NCI-H1436 (cell line): Measurements from ENCODE around the gene TNFSF15.

Experiments
- DNase-seq: peaks from one replicate; lab custom pipeline; 2025; lab: John Stamatoyannopoulos, UW

The TNFSF15 gene

DNA sequence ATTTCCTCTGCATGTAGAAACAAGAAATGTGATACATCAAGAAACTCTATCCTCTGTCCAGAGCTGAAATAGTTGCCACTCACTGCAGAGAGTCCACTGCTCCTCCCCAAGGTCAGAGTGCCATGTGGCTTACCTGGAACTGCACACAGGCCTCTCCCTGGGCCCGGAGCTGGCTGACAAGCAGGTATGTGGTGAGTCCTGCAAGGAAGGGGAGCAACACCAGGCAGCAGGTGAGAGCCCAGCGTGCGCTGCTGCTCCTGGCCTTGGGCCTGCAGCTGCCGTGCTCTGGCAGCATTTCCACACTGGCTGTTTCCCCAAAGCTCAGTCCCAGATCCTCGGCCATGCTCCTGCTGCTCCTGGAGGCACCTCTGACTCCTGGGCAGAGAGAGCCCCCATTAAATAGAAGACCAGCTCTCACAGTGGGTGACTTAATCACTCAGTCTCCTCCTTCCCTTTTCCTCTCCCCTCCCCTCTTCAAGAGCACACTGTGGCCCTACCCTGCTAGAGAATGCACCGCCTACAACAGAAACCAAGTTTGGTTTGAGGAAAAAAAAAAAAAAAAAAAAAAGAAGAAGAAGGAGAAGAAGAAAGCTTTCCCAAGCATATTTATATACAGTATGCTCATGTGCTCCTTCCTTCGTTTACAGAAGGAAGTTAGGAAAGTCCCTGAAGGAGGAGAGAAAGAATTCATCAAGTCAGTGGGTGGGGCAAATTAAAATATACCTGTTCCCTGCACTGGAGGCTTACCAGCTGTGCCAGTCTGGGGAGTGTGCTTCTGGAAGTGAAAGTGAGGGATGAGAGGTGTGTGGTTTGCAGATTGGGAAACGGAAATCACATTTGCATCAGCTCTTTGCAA is at the start of gene TNFSF15:
TNFSF15 (minus strand) TSS at position 370 of the 856 bp plus-strand sequence; CDS start at position 343, 27 bp downstream.
- no peak for DNase-seq

DNA sequence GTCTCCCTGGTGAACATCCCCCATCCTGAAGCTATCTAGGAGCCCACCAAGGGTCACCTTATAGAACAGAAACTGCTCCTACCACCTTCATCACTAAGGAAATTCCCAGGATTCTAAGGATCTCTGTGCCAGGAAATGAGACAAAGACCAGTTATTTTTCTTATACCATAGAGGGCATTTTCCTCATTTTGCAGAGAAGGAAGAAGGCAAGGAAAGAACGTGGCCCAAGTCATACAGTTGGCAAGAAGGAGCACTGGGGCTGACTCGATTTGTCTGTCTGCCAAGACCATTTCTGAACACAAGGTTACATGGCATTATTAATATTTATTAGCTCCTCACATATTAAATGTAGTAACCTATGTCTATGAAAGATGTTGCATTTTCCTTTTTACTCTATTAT is 49.6 kb upstream of the TNFSF15 start:
- no peak for DNase-seq

DNA sequence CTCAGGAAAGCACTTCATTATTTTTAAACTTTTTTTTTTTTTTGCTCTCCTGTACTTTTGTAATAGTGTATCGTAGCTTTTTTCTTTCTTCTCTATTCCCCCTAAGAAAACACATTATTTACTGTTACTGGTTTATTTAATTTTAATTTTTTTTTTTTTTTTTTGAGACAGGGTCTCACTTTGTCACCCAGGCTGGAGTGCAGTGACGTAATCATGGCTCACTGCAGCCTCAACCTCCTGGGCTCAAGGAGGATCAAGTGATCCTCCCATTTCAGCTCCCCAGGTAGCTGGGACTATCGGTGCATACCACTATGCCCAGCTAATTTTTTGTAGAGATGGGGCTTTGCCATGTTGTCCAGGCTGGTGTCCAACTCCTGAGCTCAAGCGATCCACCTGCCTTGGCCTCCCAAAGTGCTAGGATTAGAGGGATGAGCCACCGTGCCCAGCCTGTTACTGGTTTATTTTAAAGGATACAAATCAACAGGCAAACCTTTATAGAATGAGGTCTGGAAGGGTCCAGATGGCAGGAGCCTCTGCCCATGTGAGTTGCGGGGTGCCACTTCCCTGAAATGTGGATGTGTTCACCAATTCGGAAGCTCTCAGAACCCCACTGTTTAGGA is 49.0 kb upstream of the TNFSF15 start:
- DNase-seq = no peak

DNA sequence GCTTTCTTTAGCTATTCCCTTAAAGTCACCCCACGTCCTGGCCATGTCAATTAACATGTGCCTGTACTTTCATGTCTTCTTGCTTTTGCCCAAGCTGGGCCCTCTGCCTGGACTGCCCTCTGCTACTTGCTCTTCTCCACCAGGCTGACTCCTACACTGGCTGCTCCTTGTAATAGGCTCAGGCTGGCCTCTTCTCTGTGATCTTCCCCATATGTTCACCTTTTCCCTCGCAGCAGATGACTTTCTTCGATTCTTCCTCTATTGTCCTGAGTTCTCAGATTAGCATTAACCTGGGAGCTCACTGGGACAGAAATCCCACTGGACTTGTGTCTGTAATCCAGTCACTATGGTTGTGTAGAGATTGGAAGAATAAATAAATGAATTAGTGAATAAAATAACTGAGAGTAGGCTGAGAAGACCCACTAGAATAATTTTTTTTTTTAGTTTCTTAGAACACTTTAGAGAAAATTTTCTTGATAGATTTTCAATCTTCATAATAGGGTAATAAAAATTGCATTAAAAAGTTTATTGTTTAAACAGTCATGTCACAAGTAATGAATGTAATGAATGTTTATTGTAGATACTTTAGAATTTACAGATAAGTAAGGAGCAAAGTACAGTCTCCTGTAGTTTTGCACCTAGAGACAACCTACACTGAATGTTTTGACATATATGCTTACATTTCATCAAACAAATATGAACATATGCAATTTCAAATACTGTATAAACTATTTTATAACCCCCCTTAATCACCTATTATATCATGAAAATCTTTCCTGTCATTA is 47.4 kb upstream of the TNFSF15 start:
- no peak for DNase-seq

DNA sequence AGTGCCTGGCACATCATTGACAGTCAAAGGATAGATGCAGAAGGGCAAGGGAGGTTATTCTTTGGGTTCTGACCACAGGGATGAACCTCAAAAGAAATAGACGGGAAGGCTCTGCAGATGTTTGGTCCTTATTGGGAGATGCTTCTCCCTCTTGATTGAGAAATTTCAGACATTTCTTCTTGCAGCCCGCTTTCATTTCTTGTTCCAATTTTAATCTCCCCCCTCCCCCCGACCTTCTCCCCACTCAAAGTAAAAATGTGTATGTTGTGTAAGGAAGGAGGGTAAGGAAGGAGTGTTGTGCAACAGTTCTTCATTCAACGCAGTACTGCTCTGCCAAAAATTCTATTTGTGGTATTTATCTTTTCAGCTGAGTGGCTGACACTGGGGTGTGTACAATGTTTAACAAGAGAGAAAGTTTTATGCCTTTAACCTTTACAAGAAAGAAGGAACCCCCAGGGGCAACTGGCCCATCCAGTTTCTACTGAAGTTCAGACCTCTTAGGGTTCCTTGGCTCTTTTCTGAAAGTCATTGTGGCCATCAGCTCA is 46.3 kb upstream of the TNFSF15 start:
- no peak for DNase-seq

DNA sequence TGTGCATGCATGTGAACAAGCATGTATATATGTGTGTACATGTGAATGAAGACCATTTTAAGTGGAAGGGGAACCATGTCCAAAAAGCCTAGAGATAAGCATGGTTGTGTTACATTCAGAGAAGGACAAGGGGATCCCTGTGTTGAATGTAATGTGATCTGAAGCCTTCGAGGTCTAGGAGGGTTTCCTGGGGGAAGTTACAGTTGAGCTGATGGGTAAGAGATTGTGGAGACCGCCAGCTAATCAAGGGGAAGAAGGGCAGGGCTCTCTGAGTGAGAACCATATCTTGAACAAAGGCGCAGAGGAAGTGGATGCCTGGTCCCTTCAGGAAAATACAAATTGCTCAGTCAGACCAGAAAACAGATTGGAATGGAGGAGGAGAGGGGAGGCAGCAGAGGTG is 45.5 kb upstream of the TNFSF15 start:
- DNase-seq = no peak

DNA sequence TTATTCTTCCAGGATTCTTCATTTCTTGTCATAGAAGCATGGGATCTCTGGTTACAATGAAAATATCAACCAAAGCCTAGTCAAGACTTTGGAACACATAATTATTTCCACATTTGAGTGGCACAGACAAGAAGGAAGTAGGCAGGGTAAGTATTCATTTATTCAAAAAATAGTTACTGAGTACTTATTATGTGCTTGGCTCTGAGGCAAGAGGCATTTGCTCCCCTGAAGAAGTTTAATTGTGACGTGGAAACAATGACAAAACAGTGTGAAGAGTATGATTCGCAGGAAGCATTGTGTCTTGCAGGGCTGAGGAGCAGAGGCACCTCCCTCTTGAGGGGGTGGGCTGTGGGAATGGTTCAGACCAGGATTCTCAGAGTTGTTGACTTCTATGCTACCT is 45.0 kb upstream of the TNFSF15 start:
- no peak for DNase-seq

DNA sequence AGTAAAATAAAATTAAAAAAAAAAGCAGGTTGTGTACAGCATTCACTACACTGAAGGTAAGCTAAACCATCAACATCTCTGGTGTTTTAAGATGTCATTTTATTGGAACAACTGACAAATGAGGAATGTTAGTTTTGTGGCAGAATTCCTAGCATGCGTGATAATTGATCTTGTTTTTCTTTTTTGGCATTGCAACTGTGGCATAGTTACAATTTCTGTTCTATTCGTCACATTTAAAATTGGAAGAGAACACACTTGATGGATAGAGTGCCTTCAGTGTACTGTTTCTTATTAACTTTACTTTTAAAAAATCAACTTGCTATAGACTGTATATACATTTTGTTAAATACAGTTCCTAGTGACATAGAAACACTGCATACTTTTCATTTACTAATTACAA is 43.6 kb upstream of the TNFSF15 start:
- DNase-seq = no peak

DNA sequence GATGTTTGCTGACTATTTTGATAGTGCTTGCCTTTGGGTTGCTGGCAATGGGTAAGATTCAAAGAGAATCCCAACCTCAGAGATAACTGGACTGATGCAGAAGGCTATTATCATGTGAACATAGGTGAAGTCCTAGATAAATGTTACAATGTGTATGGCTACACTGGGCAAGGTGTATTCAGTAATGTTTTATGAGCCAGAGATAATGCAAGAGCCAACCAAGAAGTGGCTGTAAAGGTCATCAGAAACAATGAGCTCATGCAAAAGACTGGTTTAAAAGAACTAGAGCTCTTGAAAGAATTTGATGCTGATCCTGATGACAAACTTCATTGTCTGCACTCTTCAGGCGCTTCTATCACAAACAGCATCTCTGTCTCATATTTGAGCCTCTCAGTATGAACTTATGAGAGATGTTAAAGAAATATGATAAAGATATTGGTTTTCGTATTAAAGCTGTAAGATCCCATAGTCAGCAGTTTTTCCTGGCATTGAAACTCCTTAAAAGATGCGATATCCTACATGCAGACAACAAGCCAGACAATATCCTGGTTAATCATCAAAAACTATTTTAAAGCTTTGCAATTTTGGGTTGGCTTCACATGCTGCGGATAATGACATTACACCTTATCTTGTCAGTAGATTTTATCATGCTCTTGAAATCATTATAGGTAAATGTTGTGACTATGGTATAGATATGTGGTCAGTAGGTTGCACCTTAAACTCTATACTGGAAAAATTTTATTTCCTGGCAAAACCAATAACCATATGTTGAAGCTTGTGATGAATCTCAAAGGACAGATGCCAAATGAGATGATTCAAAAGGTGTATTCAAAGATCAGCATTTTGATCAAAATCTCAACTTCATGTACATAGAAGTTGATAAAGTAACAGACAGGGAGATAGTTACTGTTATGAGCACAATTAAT is 41.9 kb upstream of the TNFSF15 start:
- no peak for DNase-seq

DNA sequence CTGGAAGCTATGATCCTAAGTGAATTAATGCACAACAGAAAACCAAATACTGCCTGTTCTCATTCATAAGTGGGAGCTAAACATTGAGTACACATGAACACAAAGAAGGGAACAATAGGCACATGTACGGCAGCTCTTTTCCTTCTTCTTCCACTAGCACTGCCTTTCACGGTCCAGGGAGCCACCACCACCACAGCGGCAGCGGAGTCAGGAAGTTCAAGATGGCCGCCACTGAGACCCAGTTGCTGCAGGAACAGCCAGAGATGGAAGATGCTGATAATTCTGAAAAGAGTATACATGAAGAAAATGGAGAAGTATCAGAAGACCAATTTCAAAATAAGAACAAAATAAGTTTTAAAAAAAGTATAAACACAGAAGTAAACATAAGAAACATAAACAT is 39.5 kb upstream of the TNFSF15 start:
- DNase-seq = no peak

DNA sequence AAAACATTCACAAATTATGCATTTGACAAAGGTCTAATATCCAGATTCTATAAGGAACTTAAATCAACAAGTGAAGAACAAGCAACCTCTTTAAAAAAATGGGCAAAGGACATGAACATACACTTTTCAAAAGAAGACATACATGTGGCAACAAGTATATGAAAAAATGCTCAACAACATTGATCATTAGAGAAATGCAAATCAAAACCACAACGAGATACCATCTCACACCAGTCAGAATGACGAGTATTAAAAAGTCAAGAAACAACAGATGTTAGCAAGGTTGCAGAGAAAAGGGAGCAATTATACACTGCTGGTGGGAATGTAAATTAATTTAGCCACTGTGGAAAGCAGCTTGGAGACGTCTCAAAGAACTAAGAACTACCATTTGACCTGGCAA is 38.9 kb upstream of the TNFSF15 start:
- DNase-seq = no peak

DNA sequence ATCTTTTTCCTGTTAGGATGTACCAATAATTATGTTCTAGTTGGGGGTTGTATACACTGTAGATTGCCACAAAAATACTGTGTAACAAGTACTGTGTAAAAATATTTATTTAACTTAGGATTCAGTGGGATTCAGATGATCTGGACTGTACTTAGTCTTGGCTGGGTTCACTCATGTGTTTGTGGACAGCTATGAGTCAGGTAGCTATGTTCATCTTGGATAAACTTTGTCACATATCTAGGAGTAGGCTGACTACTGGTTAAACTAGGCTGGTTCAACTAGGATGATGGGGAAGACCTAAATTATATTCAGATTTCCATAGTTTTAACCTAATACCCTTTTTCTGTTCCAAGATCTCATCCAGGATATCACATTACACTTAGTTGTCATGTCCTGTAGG is 32.1 kb upstream of the TNFSF15 start:
- no peak for DNase-seq

DNA sequence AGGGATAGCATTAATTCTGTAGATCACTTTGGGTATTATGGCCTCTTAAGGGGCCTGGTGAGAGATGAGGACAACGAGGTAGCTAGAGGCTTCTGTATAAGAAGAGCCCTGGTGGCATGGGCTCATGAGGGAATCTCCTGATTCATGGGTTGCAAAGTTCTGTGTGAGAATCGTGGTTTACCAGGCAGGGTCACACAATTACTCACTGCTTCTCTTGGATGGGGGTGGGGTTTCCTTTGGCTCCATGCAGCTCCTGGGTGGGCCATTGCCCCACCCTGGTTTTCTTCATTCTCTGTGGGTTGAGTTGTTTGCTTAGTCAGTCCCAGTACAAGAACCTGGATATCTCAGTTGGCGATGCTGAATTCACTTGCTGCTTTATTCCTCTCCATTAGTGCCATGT is 30.9 kb upstream of the TNFSF15 start:
- DNase-seq = no peak

DNA sequence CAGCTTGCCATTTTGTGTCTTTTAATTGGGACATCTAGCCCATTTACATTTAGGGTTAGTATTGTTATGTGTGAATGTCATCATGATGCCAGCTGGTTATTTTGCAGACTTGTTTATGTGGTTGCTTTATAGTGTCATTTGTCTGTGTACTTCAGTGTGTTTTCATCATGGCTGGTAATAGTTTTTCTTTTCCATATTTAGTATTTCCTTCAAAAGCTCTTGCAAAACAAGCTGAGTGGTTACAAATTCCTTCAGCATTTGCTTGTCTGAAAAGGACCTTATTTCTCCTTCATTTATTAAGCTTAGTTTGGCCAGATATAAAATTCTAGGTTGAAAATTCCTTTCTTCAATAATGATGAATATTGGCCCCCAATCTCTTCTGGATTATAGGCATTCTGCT is 28.5 kb upstream of the TNFSF15 start:
- DNase-seq = no peak

DNA sequence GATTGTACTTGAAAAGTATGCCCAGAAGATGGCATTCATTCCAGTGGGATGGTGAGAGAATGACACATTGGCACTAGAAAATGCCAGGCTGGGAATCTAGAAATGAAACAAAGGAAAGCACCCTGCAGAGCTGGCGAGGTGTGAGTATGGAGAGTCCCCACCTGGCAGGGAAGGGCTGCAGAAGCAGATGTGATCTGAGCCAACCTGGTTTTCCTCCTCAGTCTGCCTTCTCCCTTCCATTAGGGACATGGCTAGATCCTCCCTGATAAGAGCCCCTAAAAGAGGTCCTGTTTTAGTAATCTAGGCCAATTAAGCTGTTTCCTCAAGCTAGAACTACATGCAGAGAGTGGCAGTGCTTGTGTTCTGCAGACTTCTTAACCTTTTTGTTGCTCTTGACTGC is 24.7 kb upstream of the TNFSF15 start:
- DNase-seq = no peak

DNA sequence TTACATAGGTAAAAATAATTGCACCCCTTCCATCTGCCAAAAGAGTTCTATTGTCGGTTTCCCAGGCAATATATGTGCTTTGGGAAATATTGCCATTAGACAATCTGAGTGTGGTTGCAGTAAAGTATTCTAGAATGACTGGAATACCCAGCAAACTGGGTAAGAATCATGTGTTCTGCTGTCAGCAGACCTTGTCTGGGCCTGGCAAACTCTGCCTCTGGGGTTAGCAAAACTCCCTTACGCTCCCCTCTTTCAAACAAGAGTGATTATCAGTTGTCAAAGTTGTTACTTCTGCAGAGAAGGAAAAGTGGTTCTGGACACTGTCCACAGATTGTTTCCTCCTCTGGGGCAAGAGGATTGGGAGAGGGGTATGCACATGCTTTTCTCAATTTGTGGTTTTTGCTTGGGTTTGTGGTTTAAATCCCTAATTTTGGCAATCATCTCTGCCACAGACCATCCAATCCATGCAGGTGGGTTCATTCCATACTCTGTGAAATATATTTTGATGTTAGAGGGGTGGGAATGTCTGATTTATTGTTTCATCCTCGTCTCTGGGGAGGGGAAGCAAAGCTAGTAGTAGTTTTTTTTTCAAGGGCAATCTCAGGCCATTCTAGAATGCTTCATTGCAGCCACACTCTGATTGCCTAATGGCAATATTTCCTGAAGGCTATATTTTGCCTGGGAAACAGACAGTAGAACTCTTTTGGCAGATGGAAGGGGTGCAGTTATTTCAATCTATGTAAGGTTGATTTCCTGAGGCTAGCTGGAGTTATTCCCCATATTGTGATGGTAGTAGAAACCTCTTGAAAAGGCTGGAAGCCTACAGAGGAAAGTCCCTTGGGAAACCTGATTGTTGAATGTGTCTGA is 24.0 kb upstream of the TNFSF15 start:
- DNase-seq = no peak

DNA sequence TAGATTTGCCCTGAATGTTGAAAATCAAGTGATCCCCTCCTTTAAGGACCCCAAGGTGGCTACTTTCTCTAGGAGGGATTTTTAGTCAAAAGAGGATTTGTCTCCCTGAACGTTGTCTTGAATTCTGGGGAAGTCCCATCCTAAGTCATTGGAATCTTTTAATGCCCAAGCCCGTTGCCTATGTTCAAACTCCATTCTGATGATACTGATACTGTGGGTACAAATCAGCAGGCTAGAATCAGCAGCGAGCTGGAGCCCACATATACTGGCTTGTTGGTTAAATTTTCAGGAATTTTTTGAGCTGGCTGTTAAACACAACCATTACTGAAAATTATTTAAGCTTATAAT is 22.4 kb upstream of the TNFSF15 start:
- no peak for DNase-seq

DNA sequence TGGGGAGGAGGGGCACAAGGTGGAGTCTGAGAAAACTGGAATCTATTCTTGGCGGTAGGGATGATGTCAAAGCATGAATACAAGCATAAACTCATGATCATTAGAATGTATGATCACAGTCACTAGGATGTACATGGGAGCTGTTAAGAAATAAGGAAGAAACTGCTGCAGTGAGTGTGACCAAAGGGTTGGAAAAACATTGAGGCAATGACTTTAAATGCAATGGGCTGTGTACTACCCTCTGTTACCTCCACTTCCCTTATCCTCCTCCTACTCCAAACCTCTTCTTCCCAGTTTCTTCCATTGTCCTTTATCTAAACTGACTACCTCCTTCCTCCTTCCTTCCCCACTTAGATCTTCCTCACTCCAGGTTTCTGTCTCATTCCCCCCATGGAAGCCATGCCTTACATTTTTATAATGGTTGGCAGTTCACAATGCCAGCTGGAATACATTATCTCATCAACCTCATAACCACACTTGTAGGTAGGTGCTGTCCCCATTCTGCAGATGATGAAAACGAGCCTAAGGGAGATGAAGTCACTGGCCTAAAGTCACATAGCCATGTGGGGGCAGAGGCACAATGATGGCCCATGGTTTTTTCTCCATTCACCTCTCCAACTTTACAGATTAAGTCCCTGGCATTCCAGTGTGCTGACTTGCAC is 21.9 kb upstream of the TNFSF15 start:
- DNase-seq = no peak

DNA sequence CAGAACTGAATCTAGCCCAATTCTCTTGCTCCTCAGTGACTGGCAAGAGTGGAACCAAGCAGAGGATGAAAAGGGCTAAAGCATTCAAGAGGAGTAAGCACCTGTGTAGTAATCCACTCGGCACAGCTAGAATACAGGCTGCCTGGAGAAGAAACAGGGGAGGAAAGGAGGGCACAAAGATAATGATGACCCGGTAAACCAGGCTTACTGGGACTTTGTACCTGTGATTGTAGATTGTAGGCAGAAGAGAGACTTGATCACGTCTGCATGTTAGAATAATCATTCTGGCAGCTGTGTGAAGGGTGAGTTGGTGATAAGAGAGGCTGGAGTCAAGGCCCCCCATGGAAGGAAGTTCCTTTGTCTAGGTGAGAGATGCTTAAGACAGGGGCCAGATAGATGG is 20.6 kb upstream of the TNFSF15 start:
- DNase-seq = no peak

DNA sequence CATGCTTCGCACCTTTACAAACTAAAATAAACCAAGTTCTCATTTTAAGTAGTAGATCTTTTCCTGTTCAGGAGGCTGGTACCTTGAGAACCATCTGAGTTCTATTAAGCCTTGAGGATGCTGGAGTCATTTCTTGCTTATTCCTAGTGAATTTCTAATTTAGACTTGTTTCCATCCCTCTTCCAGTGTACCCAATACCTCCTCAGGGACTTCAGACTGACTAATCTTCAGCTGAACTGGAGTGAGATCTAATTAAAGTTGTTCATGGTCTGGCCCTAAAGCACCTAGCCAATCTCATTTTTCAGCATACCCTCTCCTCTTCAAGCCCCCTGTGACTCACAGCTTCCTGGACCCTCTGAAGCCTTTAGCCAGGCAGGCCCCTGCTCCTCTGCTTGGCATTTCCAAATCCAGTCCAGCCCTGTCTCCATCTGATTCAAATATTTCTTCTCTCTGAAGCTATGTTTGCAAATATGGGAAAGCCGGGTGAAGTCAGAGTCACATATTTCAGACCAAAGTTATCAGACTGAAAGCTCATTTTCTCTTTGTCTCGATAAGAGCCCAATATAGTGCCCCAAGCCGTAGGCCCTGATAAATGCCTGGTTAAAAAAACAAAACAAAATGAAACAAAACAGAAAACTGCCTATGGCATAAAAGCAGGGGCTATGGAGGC is 19.4 kb upstream of the TNFSF15 start:
- DNase-seq = no peak
